Mesendoderm (in vitro differentiated cells): Measurements from ENCODE around the gene KDM1B.

Experiments
- DNase-seq: peaks from one replicate; pipeline ENCODE4 v3.0.0; 2013
- H2AK5ac ChIP-seq: 2 replicates; pipeline ENCODE4 v1.6.1; 2013; ENCODE audit warnings: low read length, inconsistent platforms
- H2BK120ac ChIP-seq: 2 replicates; pipeline ENCODE4 v1.6.1; 2013; ENCODE audit warnings: low read depth, mild to moderate bottlenecking, low read length, moderate library complexity, mixed read lengths
- H2BK15ac ChIP-seq: replicated peaks from 2 replicates; pipeline ENCODE4 v1.6.1; 2013; ENCODE audit warnings: low read depth, mild to moderate bottlenecking, moderate library complexity
- H2BK5ac ChIP-seq: 2 replicates; pipeline ENCODE4 v1.6.1; 2013; ENCODE audit warnings: low read length, inconsistent platforms
- H3K18ac ChIP-seq: 2 replicates; pipeline ENCODE4 v1.6.1; 2013; ENCODE audit warnings: mild to moderate bottlenecking, low read length, mixed read lengths
- H3K23ac ChIP-seq: one replicate; pipeline ENCODE4 v1.6.1; 2013; ENCODE audit warnings: low read length
- H3K27ac ChIP-seq: 2 replicates; pipeline ENCODE4 v1.5.1; 2013; ENCODE audit warnings: low read depth, mild to moderate bottlenecking, inconsistent platforms, low read length, moderate library complexity
- H3K27me3 ChIP-seq: 2 replicates; pipeline ENCODE4 v1.6.1; 2013; ENCODE audit warnings: low read length, control low read depth, mild to moderate bottlenecking, inconsistent platforms; ENCODE audit not compliant: insufficient read depth, poor library complexity
- H3K36me3 ChIP-seq: 2 replicates; pipeline ENCODE4 v1.6.1; 2013; ENCODE audit warnings: low read length, inconsistent platforms; ENCODE audit not compliant: control insufficient read depth, insufficient read depth
- H3K4ac ChIP-seq: one replicate; pipeline ENCODE4 v1.6.1; 2013; ENCODE audit warnings: low read depth, mild to moderate bottlenecking, low read length, moderate library complexity
- H3K4me1 ChIP-seq: 2 replicates; pipeline ENCODE4 v1.6.1; 2013; ENCODE audit warnings: low read depth, low read length, inconsistent platforms; ENCODE audit not compliant: control insufficient read depth
- H3K4me2 ChIP-seq: 2 replicates; pipeline ENCODE4 v1.6.1; 2013; ENCODE audit warnings: low read length
- H3K4me3 ChIP-seq: 2 replicates; pipeline ENCODE4 v1.5.1; 2013; ENCODE audit warnings: mild to moderate bottlenecking, low read length
- H3K56ac ChIP-seq: one replicate; pipeline ENCODE4 v1.6.1; 2013; ENCODE audit warnings: low read length
- H3K79me1 ChIP-seq: 2 replicates; pipeline ENCODE4 v1.6.1; 2013; ENCODE audit warnings: low read length, inconsistent platforms
- H3K79me2 ChIP-seq: 2 replicates; pipeline ENCODE4 v1.6.1; 2013; ENCODE audit warnings: mild to moderate bottlenecking, low read length; ENCODE audit not compliant: control insufficient read depth, insufficient read depth
- H3K9ac ChIP-seq: 2 replicates; pipeline ENCODE4 v1.6.1; 2013; ENCODE audit warnings: low read length, inconsistent platforms
- H4K5ac ChIP-seq: one replicate; pipeline ENCODE4 v1.6.1; 2013; ENCODE audit warnings: low read length
- H4K8ac ChIP-seq: one replicate; pipeline ENCODE4 v1.6.1; 2013; ENCODE audit warnings: low read depth, mild to moderate bottlenecking, control low read depth, low read length, moderate library complexity
- WGBS: extraction: QIAGEN DNeasy Blood & Tissue Kit; methylation state at CpG from one replicate; pipeline ENCODE4 v1.1.7; 2013; ENCODE audit warnings: low lambda C conversion rate, missing lambda C conversion rate; ENCODE audit not compliant: insufficient coverage; ENCODE audit errors: extremely low coverage; 5-methylcytosine and 5-hydroxymethylcytosine counted together

KDM1B gene

GRCh38 chr6:18183766-18184165 lies 28.5 kb downstream of the KDM1B start:
- no peaks in the 10 kb centered on the region for H3K27me3 ChIP-seq
- H4K5ac ChIP-seq: no peak overlapping the region
- no peaks in the 10 kb centered on the region for H3K79me2 ChIP-seq
- H3K4me2 ChIP-seq: no peak overlapping the region
- no peak overlapping the region for H3K56ac ChIP-seq
- no peak overlapping the region for H3K18ac ChIP-seq
- peaks cover 6% of the 10 kb centered on the region for H3K4me1 ChIP-seq
- H2BK120ac ChIP-seq: peak overlapping the region; percentile 73
- DNase-seq: no peak
- H3K4ac ChIP-seq: no peak overlapping the region
- H3K36me3 ChIP-seq: no peaks in the 10 kb centered on the region
- no peak overlapping the region for H3K9ac ChIP-seq
- no peak overlapping the region for H4K8ac ChIP-seq
- WGBS: no CpG with 5 or more reads among the region's 4 CpGs
- H3K23ac ChIP-seq: no peak overlapping the region
- H2BK15ac ChIP-seq: no peak overlapping the region
- H3K4me3 ChIP-seq: no peak overlapping the region
- no peak overlapping the region for H3K27ac ChIP-seq
- H2BK5ac ChIP-seq: no peak overlapping the region
- H2AK5ac ChIP-seq: no peak overlapping the region
- H3K79me1 ChIP-seq: no peaks in the 10 kb centered on the region

- H3K4me3 ChIP-seq: no peak overlapping the region
- H2BK5ac ChIP-seq: no peak overlapping the region
- H3K27ac ChIP-seq: peak overlapping the region; percentile 44
- no peaks in the 10 kb centered on the region for H3K36me3 ChIP-seq
- no CpG with 5 or more reads among the region's 1 CpG for WGBS
- no peak overlapping the region for H3K4ac ChIP-seq
- H3K79me1 ChIP-seq: no peaks in the 10 kb centered on the region
- no peak overlapping the region for H3K56ac ChIP-seq
- no peaks in the 10 kb centered on the region for H3K27me3 ChIP-seq
- no peak overlapping the region for H3K9ac ChIP-seq
- H4K8ac ChIP-seq: no peak overlapping the region
- no peak overlapping the region for H4K5ac ChIP-seq
- no peak overlapping the region for H2BK120ac ChIP-seq
- no peaks in the 10 kb centered on the region for H3K79me2 ChIP-seq
- peak overlapping the region; percentile 51 for H3K18ac ChIP-seq
- no peak overlapping the region for H3K23ac ChIP-seq
- peak; percentile 81 for DNase-seq
- no peak overlapping the region for H2AK5ac ChIP-seq
- H2BK15ac ChIP-seq: no peak overlapping the region
- H3K4me1 ChIP-seq: peaks cover 6% of the 10 kb centered on the region
- no peak overlapping the region for H3K4me2 ChIP-seq
Measured at GRCh38 chr6:18185624-18186023, 30.4 kb downstream of the KDM1B start.

GRCh38 chr6:18186033-18186432 lies 30.8 kb downstream of the KDM1B start:
- no peaks in the 10 kb centered on the region for H3K79me2 ChIP-seq
- H3K18ac ChIP-seq: no peak overlapping the region
- H2BK120ac ChIP-seq: no peak overlapping the region
- no peaks in the 10 kb centered on the region for H3K79me1 ChIP-seq
- H2BK5ac ChIP-seq: peak overlapping the region; percentile 51
- H3K4me1 ChIP-seq: peaks cover 6% of the 10 kb centered on the region
- no CpG with 5 or more reads among the region's 2 CpGs for WGBS
- H4K8ac ChIP-seq: no peak overlapping the region
- H2BK15ac ChIP-seq: no peak overlapping the region
- no peak overlapping the region for H3K9ac ChIP-seq
- H3K4ac ChIP-seq: no peak overlapping the region
- H3K4me2 ChIP-seq: no peak overlapping the region
- H3K27me3 ChIP-seq: no peaks in the 10 kb centered on the region
- H3K4me3 ChIP-seq: no peak overlapping the region
- H3K27ac ChIP-seq: peak overlapping the region; percentile 32
- H2AK5ac ChIP-seq: no peak overlapping the region
- no peaks in the 10 kb centered on the region for H3K36me3 ChIP-seq
- peak overlapping the region; percentile 6 for H3K56ac ChIP-seq
- H4K5ac ChIP-seq: no peak overlapping the region
- H3K23ac ChIP-seq: no peak overlapping the region
- DNase-seq: peak; percentile 68

GRCh38 chr6:18186540-18187250 lies 31.5 kb downstream of the KDM1B start:
- peak; percentile 66 for DNase-seq
- Histone ChIP-seq H3K4me1 (peaks cover 6% of the 10 kb centered on the region), H3K23ac (no peak overlapping the region), H4K8ac (no peak overlapping the region), H2BK15ac (no peak overlapping the region), H3K4me2 (no peak overlapping the region), H2BK5ac (no peak overlapping the region), H3K27ac (no peak overlapping the region), H2AK5ac (no peak overlapping the region), H3K9ac (no peak overlapping the region), H3K18ac (peak overlapping the region; percentile 61), H3K27me3 (no peaks in the 10 kb centered on the region), H3K36me3 (no peaks in the 10 kb centered on the region), H3K4ac (no peak overlapping the region), H3K56ac (no peak overlapping the region), H2BK120ac (no peak overlapping the region), H4K5ac (no peak overlapping the region), H3K79me1 (no peaks in the 10 kb centered on the region), H3K79me2 (no peaks in the 10 kb centered on the region), H3K4me3 (no peak overlapping the region)
- no CpG with 5 or more reads among the region's 4 CpGs for WGBS

- WGBS: no CpG with 5 or more reads among the region's 10 CpGs
- H3K18ac ChIP-seq: no peak overlapping the region
- DNase-seq: no peak
Measured at GRCh38 chr6:18187701-18188100, 32.5 kb downstream of the KDM1B start.

GRCh38 chr6:18189196-18189595 lies 34.0 kb downstream of the KDM1B start:
- Histone ChIP-seq H2AK5ac (no peak overlapping the region), H3K79me2 (no peaks in the 10 kb centered on the region), H3K27ac (no peak overlapping the region), H3K4me3 (no peak overlapping the region), H3K36me3 (no peaks in the 10 kb centered on the region), H3K9ac (no peak overlapping the region), H3K4ac (no peak overlapping the region), H3K79me1 (no peaks in the 10 kb centered on the region), H3K27me3 (no peaks in the 10 kb centered on the region), H3K18ac (no peak overlapping the region), H4K5ac (no peak overlapping the region), H3K4me1 (peaks cover 6% of the 10 kb centered on the region), H2BK5ac (no peak overlapping the region), H2BK15ac (no peak overlapping the region), H3K56ac (no peak overlapping the region), H3K23ac (no peak overlapping the region), H4K8ac (no peak overlapping the region), H3K4me2 (no peak overlapping the region), H2BK120ac (no peak overlapping the region)
- no peak for DNase-seq
- no CpG with 5 or more reads among the region's 2 CpGs for WGBS

More at GRCh38 chr6:18187701-18188100, 32.5 kb downstream of the KDM1B start:
- H4K5ac ChIP-seq: no peak overlapping the region
- H3K4me2 ChIP-seq: no peak overlapping the region
- H2AK5ac ChIP-seq: no peak overlapping the region
- H3K4me1 ChIP-seq: peaks cover 6% of the 10 kb centered on the region
- H3K23ac ChIP-seq: no peak overlapping the region
- no peaks in the 10 kb centered on the region for H3K36me3 ChIP-seq
- H2BK5ac ChIP-seq: no peak overlapping the region
- H3K9ac ChIP-seq: no peak overlapping the region
- H3K79me2 ChIP-seq: no peaks in the 10 kb centered on the region
- no peaks in the 10 kb centered on the region for H3K27me3 ChIP-seq
- no peaks in the 10 kb centered on the region for H3K79me1 ChIP-seq
- H3K56ac ChIP-seq: no peak overlapping the region
- H3K27ac ChIP-seq: no peak overlapping the region
- no peak overlapping the region for H2BK15ac ChIP-seq
- no peak overlapping the region for H2BK120ac ChIP-seq
- H4K8ac ChIP-seq: no peak overlapping the region
- H3K4ac ChIP-seq: no peak overlapping the region
- H3K4me3 ChIP-seq: no peak overlapping the region
